Measurements from ENCODE around the gene RBM33.
"Not testable (repeated sequence)": the region's sequence is repeated elsewhere in the genome, so short reads cannot be mapped to it uniquely, and the experiment has no call there.

RBM33 gene

GRCh38 chr7:155690655-155691054 lies 46.2 kb downstream of the RBM33 start:
- not testable (repeated sequence) for DNase-seq (ENCODE audit: low read depth)

- no peak for DNase-seq (ENCODE audit: low read depth)
Measured at GRCh38 chr7:155692317-155692716, 47.9 kb downstream of the RBM33 start.

- no peak for DNase-seq (ENCODE audit: low read depth)
Measured at GRCh38 chr7:155693826-155694225, 49.4 kb downstream of the RBM33 start.

- no peak for DNase-seq (ENCODE audit: low read depth)
Measured at GRCh38 chr7:155694851-155695250, 50.4 kb downstream of the RBM33 start.

GRCh38 chr7:155696747-155697146 lies 52.3 kb downstream of the RBM33 start:
- DNase-seq (ENCODE audit: low read depth) = no peak

- no peak for DNase-seq (ENCODE audit: low read depth)
Measured at GRCh38 chr7:155698633-155699032, 54.2 kb downstream of the RBM33 start.

- DNase-seq (ENCODE audit: low read depth) = no peak
Measured at GRCh38 chr7:155699180-155699579, 54.7 kb downstream of the RBM33 start.

GRCh38 chr7:155700847-155701246 lies 56.4 kb downstream of the RBM33 start:
- no peak for DNase-seq (ENCODE audit: low read depth)

GRCh38 chr7:155701972-155702544 lies 57.6 kb downstream of the RBM33 start:
- DNase-seq (ENCODE audit: low read depth) = no peak

- no peak for DNase-seq (ENCODE audit: low read depth)
Measured at GRCh38 chr7:155702616-155703015, 58.2 kb downstream of the RBM33 start.

GRCh38 chr7:155705623-155706360 lies 61.3 kb downstream of the RBM33 start:
- DNase-seq (ENCODE audit: low read depth) = no peak

GRCh38 chr7:155706376-155706775 lies 61.9 kb downstream of the RBM33 start:
- no peak for DNase-seq (ENCODE audit: low read depth)

GRCh38 chr7:155709453-155709852 lies 65.0 kb downstream of the RBM33 start:
- DNase-seq (ENCODE audit: low read depth) = no peak

GRCh38 chr7:155710031-155710430 lies 65.6 kb downstream of the RBM33 start:
- DNase-seq (ENCODE audit: low read depth) = no peak

- DNase-seq (ENCODE audit: low read depth) = no peak
Measured at GRCh38 chr7:155710530-155710929, 66.1 kb downstream of the RBM33 start.

GRCh38 chr7:155711081-155711480 lies 66.6 kb downstream of the RBM33 start:
- no peak for DNase-seq (ENCODE audit: low read depth)

GRCh38 chr7:155713384-155713783 lies 68.9 kb downstream of the RBM33 start:
- DNase-seq (ENCODE audit: low read depth) = no peak

- DNase-seq (ENCODE audit: low read depth) = no peak
Measured at GRCh38 chr7:155714702-155715101, 70.2 kb downstream of the RBM33 start.

- DNase-seq (ENCODE audit: low read depth) = no peak
Measured at GRCh38 chr7:155715111-155715805, 70.8 kb downstream of the RBM33 start.

GRCh38 chr7:155717010-155717744 lies 72.7 kb downstream of the RBM33 start:
- no peak for DNase-seq (ENCODE audit: low read depth)

GRCh38 chr7:155721056-155721455 lies 76.6 kb downstream of the RBM33 start:
- DNase-seq (ENCODE audit: low read depth) = no peak

- no peak for DNase-seq (ENCODE audit: low read depth)
Measured at GRCh38 chr7:155722118-155722517, 77.7 kb downstream of the RBM33 start.

GRCh38 chr7:155722936-155723335 lies 78.5 kb downstream of the RBM33 start:
- DNase-seq (ENCODE audit: low read depth) = no peak
